HG03469 (cell line): ENCODE data around the gene VRK1.

Experiments
- ATAC-seq: cut with Tn5 transposase; IDR thresholded peaks from one replicate; pipeline ENCODE4 v1.9.1; 2021; ENCODE audit warnings: mild to moderate bottlenecking, moderate library complexity, moderate number of reproducible peaks; ENCODE audit not compliant: unreplicated experiment

The VRK1 gene

GRCh38 chr14:96914571-96915128 is 117.5 kb downstream of the VRK1 start:
- ATAC-seq: no peak

GRCh38 chr14:96915478-96915877 is 118.3 kb downstream of the VRK1 start:
- no peak for ATAC-seq

DNA sequence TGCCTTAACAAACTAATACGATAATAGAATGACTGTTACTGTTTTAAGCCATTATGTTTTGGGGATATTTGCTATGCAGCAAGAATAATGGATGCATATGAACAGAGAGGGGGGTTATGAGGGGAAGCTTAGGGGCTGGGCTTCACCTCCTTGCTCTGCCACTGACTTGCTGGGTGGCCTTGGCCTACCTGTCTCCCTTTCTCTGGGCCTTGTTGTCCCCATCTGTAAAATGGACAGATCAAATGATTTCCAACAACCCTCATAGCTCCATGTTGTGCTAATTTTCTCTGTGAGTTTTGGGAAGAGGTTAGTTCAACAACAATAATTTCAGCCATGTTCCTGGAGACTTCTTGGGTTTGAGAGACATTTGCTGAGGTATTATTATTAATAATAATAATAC is 119.6 kb downstream of the VRK1 start:
- no peak for ATAC-seq

DNA sequence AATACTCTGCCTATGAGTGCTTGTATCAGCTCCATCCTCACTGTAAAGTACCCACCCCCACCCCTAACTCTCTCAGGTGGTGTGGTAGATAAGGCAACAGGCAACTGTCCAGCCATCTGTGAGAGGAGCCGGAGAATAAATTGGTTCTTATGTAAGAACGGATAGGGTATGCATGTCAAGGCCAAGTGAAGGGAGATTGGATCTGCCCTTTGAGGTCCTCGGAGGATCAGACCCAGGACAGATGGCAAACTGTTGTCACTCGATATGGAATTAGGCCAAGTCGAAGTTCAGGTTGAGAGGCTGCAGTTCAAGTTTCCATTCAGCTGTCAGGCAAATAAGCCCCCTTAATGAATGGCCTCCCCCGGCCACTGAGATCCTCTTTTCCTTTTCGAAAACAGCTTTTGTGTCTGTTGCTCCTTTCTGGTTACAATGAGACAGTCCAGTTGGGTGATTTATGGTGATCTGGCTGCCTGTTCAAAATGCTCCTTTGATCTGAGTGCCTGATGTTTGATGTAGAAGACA is 120.3 kb downstream of the VRK1 start:
- ATAC-seq: no peak

- ATAC-seq: no peak
These were observed 122.8 kb downstream of the VRK1 start for GRCh38 chr14:96920023-96920422.

DNA sequence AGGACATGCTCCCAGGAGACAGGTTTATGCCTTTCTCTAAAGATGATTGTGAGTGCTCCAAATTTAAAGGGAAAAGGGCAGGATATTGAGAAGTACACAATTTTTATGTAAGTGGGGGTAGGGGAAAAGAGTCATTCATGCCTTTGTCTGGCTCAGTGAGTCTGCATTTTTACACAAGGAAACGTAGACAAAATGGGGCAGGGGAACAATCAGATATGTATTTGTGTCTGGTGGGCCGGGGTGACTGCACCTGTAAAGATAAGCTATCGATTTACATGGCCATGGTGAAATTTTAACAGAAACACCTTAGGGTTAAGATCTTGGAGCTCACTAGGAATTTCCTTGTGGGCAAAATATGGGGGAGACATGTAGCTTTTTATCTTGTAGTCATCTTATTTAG is 123.6 kb downstream of the VRK1 start:
- no peak for ATAC-seq

GRCh38 chr14:96922986-96923385 is 125.8 kb downstream of the VRK1 start:
- ATAC-seq: no peak

- no peak for ATAC-seq
These were observed 128.2 kb downstream of the VRK1 start for GRCh38 chr14:96925422-96925821.

GRCh38 chr14:96926001-96926400 is 128.8 kb downstream of the VRK1 start:
- no peak for ATAC-seq

- no peak for ATAC-seq
These were observed 131.7 kb downstream of the VRK1 start for GRCh38 chr14:96928779-96929380.

- no peak for ATAC-seq
These were observed 132.8 kb downstream of the VRK1 start for GRCh38 chr14:96929950-96930349.

- no peak for ATAC-seq
These were observed 133.3 kb downstream of the VRK1 start for GRCh38 chr14:96930526-96930925.
